Right atrium auricular region (tissue), 2 donors: ENCODE data around the gene PRRG2. TPM values are rescaled to one million over a fixed set of nuclear protein-coding genes. Genes with fewer than 3 reads are reported as not detected.

Experiments used
- DNase-seq: peaks from one replicate; pipeline ENCODE4 v3.0.0-alpha.2; 2019; ENCODE audit warnings: low spot score
- H3K27ac ChIP-seq, 2 donors: fragments of 200-600 bp; sonication (generic); 1 replicate in 1 of 2; 2 replicates in 1 of 2; pipeline ENCODE4 v1.5.1; 2016 to 2019
- H3K27me3 ChIP-seq, 2 donors: fragments of 200-600 bp; sonication (generic); one replicate each; pipeline versions ENCODE4 v1.5.1 to v1.6.0; 2017 to 2019
- H3K36me3 ChIP-seq: fragments of 200-600 bp; sonication (generic); one replicate; pipeline ENCODE4 v1.5.1; 2016
- H3K4me1 ChIP-seq, 2 donors: fragments of 200-600 bp; sonication (generic); one replicate each; pipeline versions ENCODE4 v1.5.1 to v1.6.0; 2017 to 2019
- H3K4me3 ChIP-seq, 2 donors: fragments of 200-600 bp; sonication (generic); 1 replicate in 1 of 2; 2 replicates in 1 of 2; pipeline ENCODE4 v1.5.1; 2017 to 2019; ENCODE audit warnings: mild to moderate bottlenecking in 1 of 2, moderate library complexity in 1 of 2
- H3K9me3 ChIP-seq, 2 donors: fragments of 200-600 bp; sonication (generic); one replicate each; pipeline ENCODE4 v1.5.1; 2019
- CTCF ChIP-seq, 2 donors: fragments of 200-600 bp; sonication (generic); IDR thresholded peaks; one replicate each; pipeline ENCODE4 v1.5.1; 2019; ENCODE audit warnings: antibody characterized with exemption in 2 of 2
- total RNA-seq, 2 donors: library from RNA; depleted of rRNA; stranded (reverse); fragments of >200 nt; gene quantifications; one replicate each; pipeline ENCODE4 v1.1.0, GENCODE V29; 2016

Gene PRRG2
- total RNA-seq, 2 donors from 2014 or later = 0.63 to 2.3 TPM

- DNase-seq = no peak
- no peak for TF ChIP-seq CTCF (IDR thresholded peaks at IDR 0.05)
- no peak overlapping the region for H3K4me3 ChIP-seq
- no peaks in the 10 kb centered on the region for H3K27me3 ChIP-seq
- peaks cover 39% of the 10 kb centered on the region for H3K36me3 ChIP-seq
- peaks cover 0 to 17% of the 10 kb centered on the region in 2 donors for H3K4me1 ChIP-seq
- H3K27ac ChIP-seq = no peak overlapping the region
- H3K9me3 ChIP-seq = no peaks in the 10 kb centered on the region
These were observed 28.5 kb downstream of the PRRG2 start for GRCh38 chr19:49609499-49610092.

- no peak for TF ChIP-seq CTCF (IDR thresholded peaks at IDR 0.05)
- Histone ChIP-seq H3K36me3 (peaks cover 40% of the 10 kb centered on the region), H3K27ac (no peak overlapping the region), H3K4me1 (peaks cover 0 to 17% of the 10 kb centered on the region in 2 donors), H3K9me3 (no peaks in the 10 kb centered on the region), H3K27me3 (no peaks in the 10 kb centered on the region), H3K4me3 (no peak overlapping the region)
- DNase-seq = no peak
These were observed 32.3 kb downstream of the PRRG2 start for GRCh38 chr19:49613374-49613773.

GRCh38 chr19:49614096-49614833 lies 33.1 kb downstream of the PRRG2 start:
- Histone ChIP-seq H3K4me3 (no peak overlapping the region), H3K36me3 (peaks cover 40% of the 10 kb centered on the region), H3K27ac (no peak overlapping the region), H3K4me1 (peaks cover 0 to 17% of the 10 kb centered on the region in 2 donors), H3K27me3 (no peaks in the 10 kb centered on the region), H3K9me3 (no peaks in the 10 kb centered on the region)
- no peak for DNase-seq
- TF ChIP-seq CTCF (IDR thresholded peaks at IDR 0.05) = no peak

- Histone ChIP-seq H3K9me3 (no peaks in the 10 kb centered on the region), H3K4me3 (no peak overlapping the region), H3K27ac (no peak overlapping the region), H3K4me1 (peaks cover 0 to 17% of the 10 kb centered on the region in 2 donors), H3K36me3 (peaks cover 44% of the 10 kb centered on the region), H3K27me3 (no peaks in the 10 kb centered on the region)
- no peak for TF ChIP-seq CTCF (IDR thresholded peaks at IDR 0.05)
- no peak for DNase-seq
These were observed 34.7 kb downstream of the PRRG2 start for GRCh38 chr19:49615861-49616260.

- H3K4me3 ChIP-seq = no peak overlapping the region
- peaks cover 0 to 17% of the 10 kb centered on the region in 2 donors for H3K4me1 ChIP-seq
- DNase-seq = no peak
- no peak overlapping the region for H3K27ac ChIP-seq
- no peaks in the 10 kb centered on the region for H3K27me3 ChIP-seq
- no peaks in the 10 kb centered on the region for H3K9me3 ChIP-seq
- TF ChIP-seq CTCF (IDR thresholded peaks at IDR 0.05) = no peak
- H3K36me3 ChIP-seq = peaks cover 47% of the 10 kb centered on the region
These were observed 35.4 kb downstream of the PRRG2 start for GRCh38 chr19:49616532-49616931.
